ENCODE results near the gene DNAJC5. TPM values are rescaled to one million over a fixed set of nuclear protein-coding genes. Genes with fewer than 3 reads are reported as not detected.

DNAJC5 gene
- total and polyA plus RNA-seq, 9 of the 15 experiments (the other 6 are each of a cell fraction or from before 2014, with no cell fraction given): 0.95 to 42.8 (median 23.4) TPM

- TF ChIP-seq ZNF318 (IDR thresholded peaks at IDR 0.05; ENCODE audit: borderline replicate concordance in 1 of 2, low read depth in 1 of 2) (no peak), FOXK1 (CRISPR knock-in tag; IDR thresholded peaks at IDR 0.05; ENCODE audit: borderline replicate concordance) (no peak), ZNF76 (CRISPR knock-in tag; IDR thresholded peaks at IDR 0.05; ENCODE audit: borderline replicate concordance) (no peak), STAT5B (CRISPR knock-in tag; IDR thresholded peaks at IDR 0.05) (no peak), ZC3H4 (CRISPR knock-in tag; IDR thresholded peaks at IDR 0.05; ENCODE audit: borderline replicate concordance) (no peak), MBD1 (CRISPR knock-in tag; IDR thresholded peaks at IDR 0.05) (no peak), GABPA (tag; conservative IDR thresholded peaks at IDR 0.05; ENCODE audit: low read depth) (no peak), ZNF77 (CRISPR knock-in tag; IDR thresholded peaks at IDR 0.05) (no peak), DLX4 (CRISPR knock-in tag; IDR thresholded peaks at IDR 0.05) (no peak), MAFF (IDR thresholded peaks at IDR 0.05; ENCODE audit: low read length) (no peak), ETV6 (IDR thresholded peaks at IDR 0.05; ENCODE audit: borderline replicate concordance in 1 of 2, low read depth in 2 of 2, low read length in 1 of 2) (no peak), ETV6 (CRISPR knock-in tag; IDR thresholded peaks at IDR 0.05; ENCODE audit: borderline replicate concordance) (no peak)
Observed at GRCh38 chr20:63894358-63895201, at the start of gene DNAJC5 (continued).
